HG03025 (cell line): Measurements from ENCODE around the gene IST1.

ENCODE experiments used
- ATAC-seq: cut with Tn5 transposase; IDR thresholded peaks from one replicate; pipeline ENCODE4 v1.9.1; 2021; ENCODE audit warnings: mild to moderate bottlenecking, moderate library complexity; ENCODE audit not compliant: unreplicated experiment, low FRiP score

IST1 gene

DNA sequence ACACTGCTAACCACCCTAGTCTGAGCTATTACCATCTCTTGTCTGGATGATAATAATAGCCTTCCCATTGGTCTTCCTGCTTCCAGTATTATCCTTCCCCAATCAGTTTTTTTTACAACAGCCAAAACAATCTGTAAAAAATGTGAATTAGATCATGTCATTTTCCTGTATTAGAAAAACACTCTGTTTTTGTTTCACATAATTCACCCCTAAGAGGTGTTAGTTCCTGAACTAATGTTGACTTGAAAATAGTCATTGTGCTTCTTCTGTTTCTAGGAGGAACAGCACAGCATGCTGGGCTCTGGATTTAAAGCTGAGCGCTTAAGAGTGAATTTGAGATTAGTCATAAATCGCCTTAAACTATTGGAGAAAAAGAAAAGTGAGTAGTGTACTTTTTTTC lies 20.0 kb downstream of the IST1 start:
- no peak for ATAC-seq

GRCh38 chr16:71916397-71916920 lies 21.1 kb downstream of the IST1 start:
- ATAC-seq: no peak

DNA sequence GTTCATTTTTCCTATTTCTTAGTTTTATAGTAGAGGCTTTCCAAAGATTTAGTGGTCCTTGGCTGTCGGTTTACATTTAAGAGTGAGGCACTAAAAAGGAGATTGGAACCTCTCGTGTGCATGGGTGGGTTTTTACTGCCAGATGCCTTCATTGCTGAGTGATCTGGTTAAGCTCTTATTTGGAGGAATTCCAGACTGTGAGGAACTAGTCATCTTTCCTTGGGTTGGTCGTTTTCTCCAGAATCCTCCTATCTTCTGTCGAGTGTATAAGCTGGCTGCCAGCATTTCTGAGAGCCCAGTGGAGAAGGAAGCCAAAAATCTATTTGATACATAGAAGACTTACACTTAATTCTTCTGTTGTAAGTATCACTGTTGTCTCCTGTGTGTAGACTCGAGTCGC lies 22.6 kb downstream of the IST1 start:
- no peak for ATAC-seq

- ATAC-seq: peak; percentile 89
Observed at GRCh38 chr16:71919035-71919434, 23.7 kb downstream of the IST1 start.

- ATAC-seq: no peak
Observed at GRCh38 chr16:71920658-71921057, 25.3 kb downstream of the IST1 start.

- no peak for ATAC-seq
Observed at GRCh38 chr16:71923941-71924690, 28.8 kb downstream of the IST1 start.

GRCh38 chr16:71924710-71925109 lies 29.4 kb downstream of the IST1 start:
- no peak for ATAC-seq

- ATAC-seq: no peak
Observed at GRCh38 chr16:71927383-71927782, 32.1 kb downstream of the IST1 start.

GRCh38 chr16:71927787-71928186 lies 32.5 kb downstream of the IST1 start:
- ATAC-seq: no peak

DNA sequence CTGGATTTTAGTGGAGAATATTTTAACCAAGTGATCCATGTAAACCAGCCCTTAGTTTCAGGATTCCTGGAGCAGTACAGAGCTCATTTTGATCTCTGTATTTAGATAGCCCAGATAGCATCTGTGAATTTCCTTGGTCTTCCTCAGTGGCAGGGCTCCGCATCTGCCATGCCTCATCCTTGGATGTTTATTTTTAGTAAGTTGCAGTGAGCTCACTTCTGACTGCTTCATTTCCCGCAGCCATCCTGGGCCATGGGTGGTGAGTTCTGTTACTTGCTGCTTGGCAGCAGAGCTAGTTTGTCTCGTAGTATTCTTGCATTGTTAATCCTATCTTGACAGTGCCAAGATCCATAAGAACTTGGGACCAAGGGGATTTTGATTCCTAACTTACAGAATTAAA lies 33.7 kb downstream of the IST1 start:
- ATAC-seq: no peak

- no peak for ATAC-seq
Observed at GRCh38 chr16:71930013-71930563, 34.8 kb downstream of the IST1 start.

DNA sequence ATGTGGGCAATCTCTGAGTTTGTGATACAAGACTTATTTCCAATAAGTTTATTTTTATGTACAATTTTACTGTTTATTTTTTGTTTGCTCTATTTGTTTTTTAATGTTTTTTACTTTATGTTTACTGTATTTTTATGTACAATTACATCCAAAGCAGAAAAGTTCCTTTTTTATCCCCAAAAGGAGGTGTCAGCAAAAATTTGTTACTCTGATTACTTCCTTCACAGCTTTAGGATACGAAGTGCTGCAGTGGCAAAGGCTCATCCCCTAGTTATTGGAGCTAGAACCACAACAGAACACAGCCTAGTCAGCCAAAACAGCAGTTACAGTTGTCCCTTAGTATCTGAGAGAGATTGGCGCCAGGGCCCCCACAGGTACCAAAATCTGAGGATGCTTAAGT lies 35.7 kb downstream of the IST1 start:
- ATAC-seq: no peak

DNA sequence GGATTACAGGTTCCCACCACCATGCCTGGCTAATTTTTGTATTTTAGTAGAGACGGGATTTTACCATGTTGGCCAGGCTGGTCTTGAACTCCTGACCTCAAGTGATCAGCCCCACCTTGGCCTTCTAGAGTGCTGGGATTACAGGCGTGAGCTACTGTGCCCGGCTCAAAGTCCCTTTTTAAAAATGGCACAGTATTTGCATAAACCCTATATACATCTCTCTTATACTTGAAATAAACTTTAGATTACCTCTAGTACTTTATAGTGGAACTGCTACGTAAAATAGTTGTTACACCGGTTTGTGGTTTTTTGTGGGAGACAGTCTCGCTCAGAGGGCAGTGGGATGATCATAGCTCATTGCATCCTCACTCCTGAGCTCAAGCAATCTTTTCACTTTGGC lies 36.3 kb downstream of the IST1 start:
- no peak for ATAC-seq

DNA sequence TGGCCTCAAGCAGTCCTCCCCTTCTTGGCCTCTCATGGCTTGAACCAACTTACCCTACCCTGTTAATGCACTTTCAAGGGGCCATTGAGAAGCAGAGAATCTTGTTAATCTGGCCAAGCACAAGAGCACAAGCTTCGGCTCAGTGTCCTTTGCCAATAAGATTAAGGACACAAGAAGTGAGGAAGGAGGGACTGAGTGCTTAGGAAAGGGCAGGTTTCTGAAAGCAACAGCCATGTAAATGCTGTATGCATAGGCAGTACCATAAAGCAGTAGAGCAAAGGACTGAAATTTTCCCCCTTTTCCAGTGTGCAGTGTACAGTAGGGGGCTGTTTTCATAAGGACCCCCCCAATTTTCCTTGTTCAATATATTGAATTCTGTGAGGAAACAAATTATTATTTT lies 37.7 kb downstream of the IST1 start:
- ATAC-seq: no peak

DNA sequence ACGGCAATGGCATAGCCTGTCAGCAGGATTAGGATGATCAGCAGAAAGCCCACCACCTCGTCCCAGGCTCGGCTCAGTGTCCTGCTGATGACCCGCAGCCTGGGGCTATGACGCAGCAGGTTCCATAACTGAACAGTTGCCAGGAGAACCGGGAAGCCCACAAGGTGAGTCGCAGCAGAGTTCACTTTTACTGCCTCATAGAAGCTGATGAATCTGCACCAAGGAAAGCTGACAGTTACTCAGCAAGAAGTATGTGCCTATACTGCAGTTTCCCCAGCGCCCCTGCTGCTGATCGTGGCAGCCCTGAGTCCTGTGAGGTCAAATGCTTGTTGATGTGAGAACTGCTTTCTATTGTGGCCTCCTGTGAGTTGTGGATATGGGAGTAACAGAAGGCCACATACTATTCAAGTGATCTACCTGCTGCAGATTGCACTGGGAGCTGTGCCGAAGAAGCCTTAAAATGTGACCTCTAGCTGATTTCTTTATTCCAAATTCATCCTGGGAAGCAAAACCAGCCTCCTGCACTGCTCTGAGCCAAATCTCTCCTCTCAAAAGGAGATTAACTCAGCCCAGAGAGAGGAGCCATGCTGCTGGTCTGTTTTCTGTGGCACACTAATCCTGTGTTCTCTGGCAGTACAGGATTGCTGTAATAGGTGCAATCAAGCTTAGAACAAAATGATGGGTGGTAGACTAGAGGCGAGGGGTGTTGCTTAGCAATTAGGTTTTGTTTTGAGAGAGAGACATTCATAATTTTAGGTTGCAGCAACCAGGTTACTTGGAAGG lies 38.8 kb downstream of the IST1 start:
- no peak for ATAC-seq

DNA sequence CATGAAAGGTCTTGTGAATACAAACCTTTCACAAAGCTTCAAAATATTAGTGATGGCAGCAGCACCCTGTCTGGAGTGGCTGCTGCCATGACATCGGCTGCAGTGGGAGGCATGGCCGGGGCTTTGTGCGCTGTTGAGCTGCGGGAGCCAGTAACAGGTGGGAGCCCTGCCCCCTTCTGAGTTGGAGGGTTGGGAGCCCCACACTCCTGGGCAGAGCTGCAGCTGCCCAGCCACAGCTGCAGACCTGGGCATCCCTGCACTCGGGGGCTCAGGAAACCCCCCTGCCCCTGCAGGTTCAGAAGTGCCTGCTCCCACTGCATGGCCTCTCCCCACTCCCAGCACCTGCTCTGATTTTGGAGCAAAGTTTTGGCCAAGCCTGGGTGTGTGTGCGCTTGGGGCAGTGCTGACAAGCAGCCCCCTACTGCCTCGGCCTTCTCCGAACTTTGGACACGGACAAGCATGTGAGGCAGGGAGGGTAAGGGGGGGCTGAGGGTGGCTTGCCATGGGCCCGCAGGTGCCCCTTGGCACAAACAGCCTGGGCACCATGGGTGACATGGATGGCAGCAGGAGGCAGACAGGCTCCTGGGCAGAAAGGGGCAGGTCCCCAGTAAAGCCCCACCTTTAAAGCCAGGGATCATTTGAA lies 42.7 kb downstream of the IST1 start:
- no peak for ATAC-seq

DNA sequence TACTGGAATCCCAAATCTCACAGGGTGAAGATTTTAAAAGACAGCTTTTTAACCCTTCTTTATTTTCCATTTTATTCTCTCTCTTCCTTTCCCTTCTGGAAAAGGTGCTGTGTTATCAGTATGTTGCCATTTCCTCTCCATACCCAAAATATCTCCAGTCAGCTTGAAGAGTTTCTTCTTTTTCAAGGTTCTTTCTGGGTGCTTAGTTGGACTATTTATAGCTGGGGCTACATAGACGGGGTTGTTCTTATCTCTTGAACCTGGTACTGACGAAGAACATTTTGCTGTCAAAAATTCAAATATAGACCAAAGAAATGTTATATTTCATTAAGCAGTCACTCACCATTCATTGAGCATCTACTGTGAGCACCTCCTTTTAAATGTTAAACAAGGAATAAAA lies 48.6 kb downstream of the IST1 start:
- no peak for ATAC-seq

- ATAC-seq: no peak
Observed at GRCh38 chr16:71945616-71946015, 50.3 kb downstream of the IST1 start.

DNA sequence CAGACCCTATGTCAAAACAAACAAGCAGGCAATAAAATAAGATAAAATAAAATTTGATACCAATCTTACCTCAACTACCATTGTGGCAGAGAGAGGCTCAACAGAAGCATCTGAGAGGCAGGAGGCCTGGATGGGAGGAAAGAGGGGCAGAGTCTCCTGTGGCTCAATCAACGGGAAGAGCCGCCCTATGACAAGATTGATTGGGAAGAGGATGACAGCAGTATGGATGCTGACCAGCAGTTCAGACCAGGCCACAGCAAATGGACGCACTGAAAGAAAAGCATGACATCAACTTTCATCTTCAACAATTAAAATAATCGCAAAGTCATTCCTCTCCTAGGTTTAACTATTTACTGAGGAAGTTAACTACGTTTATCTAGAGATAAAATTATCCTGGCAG lies 57.5 kb downstream of the IST1 start:
- ATAC-seq: no peak

DNA sequence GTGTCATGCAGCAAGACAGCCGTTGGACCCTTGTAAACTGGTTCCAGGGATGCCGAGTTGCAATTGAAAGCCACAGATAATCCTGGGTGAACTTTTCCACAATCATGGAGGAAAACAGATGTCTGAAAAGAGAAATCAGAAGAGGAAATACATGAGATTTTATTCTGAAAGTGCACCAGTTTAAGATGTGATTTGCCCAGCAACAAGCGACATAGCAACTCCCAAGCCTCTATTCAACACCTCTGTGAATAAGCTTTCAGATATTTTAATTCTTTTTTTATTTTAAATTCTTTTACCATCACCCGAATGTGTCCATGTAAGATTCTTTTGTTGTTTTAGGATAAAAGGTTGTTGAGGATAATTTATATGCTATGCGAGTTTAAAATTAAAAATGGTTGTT lies 58.8 kb downstream of the IST1 start:
- no peak for ATAC-seq

- ATAC-seq: no peak
Observed at GRCh38 chr16:71954699-71955195, 59.4 kb downstream of the IST1 start.
